CD4-positive, alpha-beta T cell treated with Interleukin-2 at 100 ng/mL for 4 hours (primary cell): Measurements from ENCODE around the gene OVOL3.
A peak's percentile ranks its signal among the peaks of the same experiment; 100 is the strongest.
"Not testable (repeated sequence)": the region's sequence is repeated elsewhere in the genome, so short reads cannot be mapped to it uniquely, and the experiment has no call there.

ENCODE experiments used
- DNase-seq: peaks from one replicate; pipeline ENCODE4 v3.0.0-alpha.2; 2020; ENCODE audit warnings: low spot score

Gene OVOL3

GRCh38 chr19:36131221-36131620, 20.3 kb downstream of the OVOL3 start:
- peak; percentile 26 for DNase-seq

GRCh38 chr19:36134867-36135266, 23.9 kb downstream of the OVOL3 start:
- DNase-seq: not testable (repeated sequence)

GRCh38 chr19:36136964-36137686, 26.2 kb downstream of the OVOL3 start:
- peak; percentile 11 for DNase-seq

- DNase-seq: no peak
Measured at GRCh38 chr19:36139120-36139472, 28.2 kb downstream of the OVOL3 start.

- peak; percentile 95 for DNase-seq
Measured at GRCh38 chr19:36139473-36140303, 28.7 kb downstream of the OVOL3 start, which contains the start of gene CAPNS1. CAPNS1 (plus strand) TSS chr19:36140066; CDS start chr19:36141012, 946 bp downstream.

GRCh38 chr19:36140304-36141038, 29.5 kb downstream of the OVOL3 start:
- DNase-seq: peak; percentile 22

GRCh38 chr19:36141039-36141927, 30.3 kb downstream of the OVOL3 start:
- peak; percentile 94 for DNase-seq

- DNase-seq: no peak
Measured at GRCh38 chr19:36142046-36142445, 31.1 kb downstream of the OVOL3 start.

- DNase-seq: no peak
Measured at GRCh38 chr19:36142496-36142895, 31.6 kb downstream of the OVOL3 start.

GRCh38 chr19:36144624-36145023, 33.7 kb downstream of the OVOL3 start:
- DNase-seq: no peak

- no peak for DNase-seq
Measured at GRCh38 chr19:36149673-36150406, 38.9 kb downstream of the OVOL3 start.

GRCh38 chr19:36150586-36150985, 39.6 kb downstream of the OVOL3 start:
- no peak for DNase-seq

- DNase-seq: no peak
Measured at GRCh38 chr19:36151144-36152018, 40.4 kb downstream of the OVOL3 start.

GRCh38 chr19:36152019-36152351, 41.0 kb downstream of the OVOL3 start:
- DNase-seq: no peak

GRCh38 chr19:36152352-36153091, 41.6 kb downstream of the OVOL3 start, which contains the start of gene COX7A1:
COX7A1 (minus strand) TSS chr19:36152447; CDS start chr19:36152407, 40 bp downstream.
- DNase-seq: no peak

GRCh38 chr19:36153126-36153525, 42.2 kb downstream of the OVOL3 start:
- DNase-seq: no peak

- no peak for DNase-seq
Measured at GRCh38 chr19:36160821-36161596, 50.1 kb downstream of the OVOL3 start.
